HG02588 (cell line): ENCODE results near the gene ATP23.

Experiments
- ATAC-seq: cut with Tn5 transposase; IDR thresholded peaks from one replicate; pipeline ENCODE4 v1.9.1; 2021; ENCODE audit warnings: mild to moderate bottlenecking, moderate library complexity; ENCODE audit not compliant: unreplicated experiment

ATP23 gene

GRCh38 chr12:57907281-57907680, 34.1 kb upstream of the ATP23 start:
- ATAC-seq: no peak

- no peak for ATAC-seq
Observed at GRCh38 chr12:57908511-57908910, 32.9 kb upstream of the ATP23 start.

DNA sequence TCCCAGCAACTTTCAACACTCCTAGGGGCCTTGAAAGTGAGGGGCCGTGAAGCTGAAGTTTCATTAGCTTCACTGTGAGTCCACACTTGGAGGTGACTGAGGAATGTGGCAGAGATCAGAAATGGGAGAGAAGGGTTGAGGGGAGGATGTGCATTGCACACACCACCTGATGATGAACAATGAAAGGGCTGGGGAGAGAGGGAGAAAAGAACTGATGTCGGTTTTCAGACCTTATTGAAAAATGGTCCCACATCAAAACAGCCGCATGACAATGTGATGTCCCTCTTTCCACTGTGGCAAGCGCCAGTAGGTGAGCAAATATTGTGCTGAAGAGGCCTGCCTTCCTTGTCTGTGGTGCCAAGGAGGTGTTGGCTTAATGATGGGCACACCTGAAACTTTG, 32.3 kb upstream of the ATP23 start:
- no peak for ATAC-seq

DNA sequence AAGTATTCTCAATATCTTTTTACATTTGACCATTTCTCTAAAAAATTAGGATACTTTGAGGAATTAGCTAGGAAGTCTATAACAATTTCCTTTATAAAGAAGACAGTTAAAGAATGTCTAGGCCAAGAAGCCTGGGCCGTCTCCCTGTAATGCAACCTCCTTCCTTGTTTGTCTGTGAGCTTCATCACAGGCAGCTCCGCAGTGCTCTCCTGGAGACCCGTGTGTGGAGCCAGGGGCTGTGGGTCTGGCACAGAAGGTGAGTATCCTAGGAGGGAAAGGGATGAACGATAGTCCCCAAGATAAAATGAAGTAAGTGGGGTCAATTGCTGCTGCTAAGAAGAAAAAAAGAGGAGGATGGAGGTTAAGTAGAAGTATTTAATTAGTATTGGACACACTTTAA, 31.8 kb upstream of the ATP23 start:
- no peak for ATAC-seq

DNA sequence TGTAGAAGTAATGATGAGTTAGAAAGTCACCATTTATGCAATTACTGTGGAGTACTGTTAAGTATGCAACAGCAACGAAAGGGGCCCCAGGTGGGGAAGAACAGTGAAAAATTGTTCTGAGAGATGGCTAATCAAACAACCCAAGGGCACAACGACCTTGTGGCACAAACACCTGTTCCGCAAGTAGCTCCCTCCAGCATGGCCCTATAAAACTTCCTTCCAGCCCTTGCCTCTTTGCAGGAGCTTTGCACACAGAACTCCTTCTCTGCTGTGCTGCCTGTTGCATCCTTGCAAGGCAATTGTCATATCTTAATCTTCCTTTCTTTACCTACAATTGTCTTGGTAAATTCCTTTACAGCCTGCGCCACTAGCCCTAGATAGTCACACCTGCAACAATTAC, 23.2 kb upstream of the ATP23 start:
- ATAC-seq: no peak

DNA sequence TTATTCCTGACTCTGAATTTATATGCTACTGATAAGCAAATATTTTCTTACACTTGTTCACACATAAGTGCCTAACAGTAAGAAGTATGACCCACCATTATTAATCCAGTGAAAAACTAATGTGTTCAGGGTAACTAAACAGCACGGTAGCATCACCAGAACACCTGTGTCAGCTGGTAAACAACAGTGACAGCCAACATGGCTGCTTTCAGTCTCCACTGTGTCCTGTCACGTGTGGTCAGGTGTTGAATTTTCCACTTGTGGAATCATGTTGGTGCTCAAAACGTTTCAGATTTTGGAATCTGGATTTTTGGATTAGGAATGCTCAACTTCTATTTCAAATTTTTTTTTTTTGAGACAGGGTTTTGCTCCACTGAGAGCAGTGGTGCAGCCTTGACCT, 14.3 kb upstream of the ATP23 start:
- ATAC-seq: no peak

DNA sequence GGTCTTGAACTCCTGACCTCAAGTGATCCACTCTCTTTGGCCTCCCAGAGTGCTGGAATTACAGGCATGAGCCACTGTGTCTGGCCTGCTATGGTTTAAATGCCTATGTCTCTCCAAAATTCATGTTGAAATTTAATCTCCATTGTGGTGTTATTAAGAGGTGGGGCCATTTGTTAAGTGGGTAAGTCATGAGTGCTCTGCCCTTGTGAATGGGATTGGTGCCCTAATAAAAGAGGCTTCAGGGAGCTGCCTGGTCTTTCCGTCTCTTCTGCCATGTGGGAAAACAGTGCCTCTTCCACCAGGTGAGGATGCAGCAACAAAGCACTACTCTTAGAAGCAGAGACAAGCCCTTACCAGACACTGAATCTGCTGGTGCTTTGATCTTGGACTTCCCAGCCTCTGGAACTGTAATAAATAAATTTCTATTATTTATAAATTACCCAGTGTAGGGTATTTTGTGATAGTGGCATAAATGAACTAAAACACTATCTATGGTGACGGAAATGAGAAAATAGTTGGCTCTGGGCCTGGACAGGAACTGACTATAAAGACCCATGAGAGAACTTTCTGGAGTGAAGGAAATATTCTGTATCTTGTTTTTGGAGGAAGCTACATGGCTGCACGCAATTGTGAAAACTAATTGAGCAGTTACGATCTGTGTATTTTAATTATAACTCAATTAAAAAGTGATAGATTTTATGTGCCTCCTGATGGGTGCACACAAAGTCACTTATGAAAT, 12.1 kb upstream of the ATP23 start:
- no peak for ATAC-seq

- ATAC-seq: no peak
Observed at GRCh38 chr12:57934819-57935218, 6.5 kb upstream of the ATP23 start.

DNA sequence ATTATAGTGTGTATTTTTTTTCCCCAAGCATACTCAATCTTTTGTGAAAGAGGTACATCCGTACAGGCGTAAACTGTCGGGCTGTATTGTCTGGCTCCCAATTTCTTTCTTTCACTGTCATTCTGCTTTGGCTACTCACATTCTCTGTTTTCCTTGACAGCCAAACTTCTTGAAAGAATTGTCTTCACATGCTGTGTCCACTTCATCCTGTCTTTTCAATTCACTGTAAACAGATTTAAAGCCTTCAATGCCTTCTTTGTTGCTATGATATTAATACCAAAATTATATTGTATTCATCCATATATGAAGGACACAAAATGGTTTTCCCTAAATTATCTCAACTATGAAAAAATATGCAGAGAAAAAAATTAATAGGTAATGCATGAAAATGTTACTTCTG, 6.0 kb upstream of the ATP23 start:
- no peak for ATAC-seq

GRCh38 chr12:57935839-57936512, 5.4 kb upstream of the ATP23 start:
- ATAC-seq: peak; percentile 98

DNA sequence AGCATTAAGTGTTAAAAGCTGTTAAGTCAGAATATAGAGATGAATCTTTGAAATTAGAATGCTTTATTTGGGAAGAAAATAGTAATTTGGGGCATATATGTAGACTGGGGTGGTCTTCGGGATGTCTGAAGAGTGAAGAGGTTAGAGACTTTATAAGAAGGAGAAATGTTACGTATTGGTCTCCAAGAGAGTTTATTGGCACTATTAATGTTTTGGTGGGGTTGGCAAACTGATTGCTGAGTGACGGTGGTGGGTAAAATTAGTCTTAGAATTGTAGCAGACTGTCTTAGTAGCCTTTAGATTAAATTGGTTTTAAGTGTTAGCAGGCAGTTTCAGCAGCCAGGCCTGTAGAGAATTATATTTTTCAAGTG, 4.9 kb upstream of the ATP23 start:
- no peak for ATAC-seq

- no peak for ATAC-seq
Observed at GRCh38 chr12:57939291-57939690, 2.1 kb upstream of the ATP23 start.

DNA sequence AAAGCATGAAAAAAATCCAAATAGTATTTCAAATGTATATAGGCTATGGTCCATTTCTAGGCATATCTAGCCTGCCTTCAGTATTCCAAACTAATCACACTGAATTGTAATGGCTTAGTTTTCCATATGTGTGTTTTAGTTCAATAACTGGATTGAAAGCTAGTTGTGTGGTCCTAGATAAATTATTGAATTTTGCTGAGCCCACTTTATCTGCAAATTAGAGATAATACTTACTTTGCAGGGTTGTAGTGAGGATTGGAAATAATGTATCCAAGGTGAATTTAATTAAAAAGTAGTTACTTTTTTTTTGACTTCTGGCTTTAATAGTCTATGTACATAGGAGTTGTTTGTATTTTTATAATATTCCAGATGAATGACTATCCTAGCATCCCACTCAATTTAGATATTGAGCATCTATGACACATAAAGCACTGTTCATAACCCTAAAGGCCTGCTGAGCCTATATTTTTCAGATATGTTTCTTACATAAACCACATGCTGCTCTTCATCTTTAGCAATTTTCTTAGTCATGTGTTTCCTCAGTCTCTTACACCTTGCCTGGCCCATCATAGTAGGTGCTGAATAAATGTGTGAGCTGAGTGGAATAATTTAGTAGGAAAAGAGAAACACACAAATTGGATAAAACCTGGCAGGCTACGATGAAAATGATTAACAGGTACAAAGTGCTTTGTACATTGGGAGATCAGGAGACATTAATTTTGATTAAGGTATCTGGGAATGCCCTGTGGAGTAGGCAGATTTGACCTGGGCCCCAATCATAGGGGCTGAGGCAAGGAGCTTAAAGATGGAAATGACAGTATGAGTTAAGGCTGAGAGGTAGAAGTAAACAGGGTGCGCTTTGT, 1.1 kb upstream of the ATP23 start:
- no peak for ATAC-seq

- no peak for ATAC-seq
Observed at GRCh38 chr12:57940915-57941164, 527 bp upstream of the ATP23 start.

GRCh38 chr12:57943438-57944080, 2.2 kb downstream of the ATP23 start:
- no peak for ATAC-seq

- ATAC-seq: no peak
Observed at GRCh38 chr12:57944313-57945023, 3.1 kb downstream of the ATP23 start.

DNA sequence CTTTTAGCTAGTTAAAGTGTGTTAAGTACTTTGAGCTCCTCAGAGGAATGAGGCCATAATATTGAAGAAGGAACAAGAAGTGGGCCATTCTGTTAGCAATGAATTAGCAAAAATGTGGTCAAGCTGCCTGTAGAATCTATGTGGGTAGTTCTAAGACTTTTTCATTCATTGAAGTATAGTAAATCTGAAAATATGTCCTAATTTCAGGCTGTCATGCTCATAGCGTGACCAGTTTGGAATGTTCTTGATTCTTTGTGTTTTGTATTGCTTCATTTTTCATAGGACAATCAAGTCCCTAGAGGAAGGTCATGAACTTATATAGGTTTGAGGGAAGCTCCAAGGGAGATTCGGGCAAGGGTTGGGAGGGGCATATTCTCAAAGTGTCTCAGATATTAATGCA, 11.4 kb downstream of the ATP23 start:
- ATAC-seq: no peak

- no peak for ATAC-seq
Observed at GRCh38 chr12:57954768-57955167, 13.4 kb downstream of the ATP23 start.

GRCh38 chr12:57958061-57958657, 16.8 kb downstream of the ATP23 start:
- no peak for ATAC-seq

DNA sequence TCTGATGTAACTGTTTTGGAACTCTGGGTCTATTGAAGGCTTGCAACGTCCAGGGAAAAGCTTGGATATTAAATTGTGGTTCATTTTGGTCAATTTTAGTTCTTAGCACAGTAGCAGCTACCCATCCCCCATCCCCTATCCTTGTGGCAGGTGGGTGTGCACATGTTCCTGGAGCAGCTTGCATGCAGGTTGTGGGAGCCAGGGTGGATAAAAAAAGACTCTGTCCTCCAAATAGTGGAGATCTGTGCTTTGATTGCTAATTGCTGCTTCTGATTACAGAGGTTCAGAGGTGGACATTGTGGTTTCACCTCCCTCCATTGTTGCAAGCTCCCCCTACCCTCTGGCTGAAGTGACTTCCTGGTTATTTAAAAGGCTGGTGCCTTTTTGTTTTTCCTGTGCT, 23.1 kb downstream of the ATP23 start:
- no peak for ATAC-seq

DNA sequence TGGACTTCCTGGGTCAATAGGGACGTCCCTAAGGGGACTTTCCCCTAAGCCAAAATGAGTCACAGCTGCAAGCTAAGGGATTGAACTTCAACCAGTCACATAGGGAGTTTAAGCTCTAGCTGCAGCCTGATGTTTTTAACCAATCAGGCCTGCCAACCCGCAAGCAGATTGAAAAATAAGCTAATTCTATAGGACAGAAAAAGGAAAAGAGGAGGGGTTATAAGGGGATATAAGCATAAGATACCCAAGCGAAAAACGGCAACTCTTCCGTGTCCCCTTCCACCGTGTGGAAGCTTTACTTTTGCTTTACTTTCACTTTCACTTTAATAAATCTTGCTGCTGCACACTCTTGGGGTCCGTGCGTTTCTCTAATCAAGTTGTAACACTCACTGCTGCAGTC, 24.4 kb downstream of the ATP23 start:
- ATAC-seq: no peak
